ENCODE data around the gene THBS2. TPM values are rescaled to one million over a fixed set of nuclear protein-coding genes. Genes with fewer than 3 reads are reported as not detected.

THBS2 gene
- total RNA-seq: 177 and 216 TPM in 2 replicates

GRCh38 chr6:169253337-169254238 is at the start of gene THBS2:
Gene THBS2, minus strand, starts transcription at chr6:169253846. Its CDS starts 3,062 bp downstream, at chr6:169250784.

All from hair follicular keratinocyte (primary cell).